ENCODE data around the gene CLTCL1. TPM values are rescaled to one million over a fixed set of nuclear protein-coding genes. Genes with fewer than 3 reads are reported as not detected.
"Not testable (repeated sequence)": the region's sequence is repeated elsewhere in the genome, so short reads cannot be mapped to it uniquely, and the experiment has no call there.

CLTCL1 gene
- total RNA-seq, 1 donor from 2014 or later, result 26.0 TPM

- Histone ChIP-seq H3K36me3 (peaks cover 7 to 21% of the 10 kb centered on the region in 2 donors), H3K4me1 (no peaks in the 10 kb centered on the region), H3K27me3 (no peaks in the 10 kb centered on the region), H3K4me3 (no peak overlapping the region), H3K9me3 (no peaks in the 10 kb centered on the region), H3K27ac (no peak overlapping the region)
- no peak for TF ChIP-seq CTCF (IDR thresholded peaks at IDR 0.05)
- intact Hi-C loops (cut with DNase I), result no loop called here
- no peak for DNase-seq (ENCODE audit: low spot score in 2 of 2)
Observed at GRCh38 chr22:19207884-19208283, 83.6 kb downstream of the CLTCL1 start.

GRCh38 chr22:19207401-19207808, 84.1 kb downstream of the CLTCL1 start:
- intact Hi-C loops (cut with DNase I), result no loop called here
- H3K9me3 ChIP-seq, result no peaks in the 10 kb centered on the region
- no peak overlapping the region for H3K27ac ChIP-seq
- DNase-seq (ENCODE audit: low spot score in 2 of 2), result no peak
- H3K36me3 ChIP-seq, result peaks cover 7 to 21% of the 10 kb centered on the region in 2 donors
- H3K4me1 ChIP-seq, result no peaks in the 10 kb centered on the region
- TF ChIP-seq CTCF (IDR thresholded peaks at IDR 0.05), result no peak
- H3K27me3 ChIP-seq, result no peaks in the 10 kb centered on the region
- H3K4me3 ChIP-seq, result no peak overlapping the region

- Histone ChIP-seq H3K27ac (no peak overlapping the region), H3K4me3 (no peak overlapping the region), H3K9me3 (no peaks in the 10 kb centered on the region), H3K36me3 (peaks cover 7 to 21% of the 10 kb centered on the region in 2 donors), H3K27me3 (no peaks in the 10 kb centered on the region), H3K4me1 (no peaks in the 10 kb centered on the region)
- intact Hi-C loops (cut with DNase I), result no loop called here
- no peak for DNase-seq (ENCODE audit: low spot score in 2 of 2)
- no peak for TF ChIP-seq CTCF (IDR thresholded peaks at IDR 0.05)
Observed at GRCh38 chr22:19206287-19206686, 85.2 kb downstream of the CLTCL1 start.

GRCh38 chr22:19204640-19205039, 86.9 kb downstream of the CLTCL1 start:
- Histone ChIP-seq H3K27me3 (no peaks in the 10 kb centered on the region), H3K36me3 (peaks cover 5 to 13% of the 10 kb centered on the region in 2 donors), H3K27ac (no peak overlapping the region), H3K9me3 (no peaks in the 10 kb centered on the region), H3K4me1 (no peaks in the 10 kb centered on the region), H3K4me3 (no peak overlapping the region)
- no peak for TF ChIP-seq CTCF (IDR thresholded peaks at IDR 0.05)
- intact Hi-C loops (cut with DNase I), result no loop called here
- no peak for DNase-seq (ENCODE audit: low spot score in 2 of 2)

GRCh38 chr22:19203834-19204233, 87.7 kb downstream of the CLTCL1 start:
- intact Hi-C loops (cut with DNase I), result no loop called here
- Histone ChIP-seq H3K4me3 (no peak overlapping the region), H3K4me1 (no peaks in the 10 kb centered on the region), H3K36me3 (peaks cover 5 to 7% of the 10 kb centered on the region in 2 donors), H3K27me3 (no peaks in the 10 kb centered on the region), H3K9me3 (no peaks in the 10 kb centered on the region), H3K27ac (no peak overlapping the region)
- no peak for DNase-seq (ENCODE audit: low spot score in 2 of 2)
- TF ChIP-seq CTCF (IDR thresholded peaks at IDR 0.05), result no peak

- DNase-seq (ENCODE audit: low spot score in 2 of 2); H3K27ac ChIP-seq; intact Hi-C loops (cut with DNase I); H3K27me3 ChIP-seq; H3K36me3 ChIP-seq; H3K4me1 ChIP-seq; H3K9me3 ChIP-seq; H3K4me3 ChIP-seq: not testable (repeated sequence)
Observed at GRCh38 chr22:19202799-19203186, 88.7 kb downstream of the CLTCL1 start.

Measured in ascending aorta (tissue), 2 donors.